ENCODE measurements around the gene NCKAP5.

NCKAP5 gene

DNA sequence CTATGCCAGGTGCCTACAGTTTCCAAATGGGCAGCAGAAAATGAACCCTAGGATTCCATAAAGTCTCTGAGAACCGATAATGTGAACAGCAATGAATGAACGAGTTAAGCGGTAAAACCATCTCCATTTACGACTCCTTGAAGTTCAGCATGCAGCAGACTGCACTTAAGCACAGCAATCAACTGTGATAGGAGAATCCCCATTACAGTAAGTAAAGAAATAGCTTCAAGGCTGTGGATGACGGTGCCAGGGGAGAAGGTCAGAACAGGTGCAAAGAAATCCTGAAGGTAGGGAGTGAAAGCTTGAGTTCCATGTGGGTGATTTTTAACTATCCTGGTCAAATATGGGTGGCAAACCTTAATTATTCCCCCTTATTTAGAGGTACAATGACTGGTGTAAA, 444.4 kb downstream of the NCKAP5 start:
- no peak for DNase-seq

DNA sequence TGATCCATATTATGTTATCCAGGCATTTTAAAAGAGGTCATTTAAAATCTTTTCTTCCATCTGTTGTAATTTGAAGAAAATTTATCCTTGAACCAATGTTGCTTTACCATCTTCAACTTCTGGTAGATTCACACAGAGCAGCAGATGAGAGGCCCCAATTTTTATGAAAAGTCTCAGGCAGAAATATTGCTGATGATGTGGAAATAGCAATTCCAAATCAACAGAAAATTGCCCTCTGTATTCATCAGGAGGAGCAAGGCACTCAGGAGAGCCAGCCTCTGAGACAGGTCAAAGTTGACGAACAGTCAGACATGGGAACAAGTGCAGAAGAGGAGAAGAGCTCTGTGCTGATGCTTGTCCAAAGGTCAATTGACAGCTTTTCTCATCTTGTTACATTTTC, 444.9 kb downstream of the NCKAP5 start:
- no peak for DNase-seq

GRCh38 chr2:133122529-133122928, 445.7 kb downstream of the NCKAP5 start:
- no peak for DNase-seq

DNA sequence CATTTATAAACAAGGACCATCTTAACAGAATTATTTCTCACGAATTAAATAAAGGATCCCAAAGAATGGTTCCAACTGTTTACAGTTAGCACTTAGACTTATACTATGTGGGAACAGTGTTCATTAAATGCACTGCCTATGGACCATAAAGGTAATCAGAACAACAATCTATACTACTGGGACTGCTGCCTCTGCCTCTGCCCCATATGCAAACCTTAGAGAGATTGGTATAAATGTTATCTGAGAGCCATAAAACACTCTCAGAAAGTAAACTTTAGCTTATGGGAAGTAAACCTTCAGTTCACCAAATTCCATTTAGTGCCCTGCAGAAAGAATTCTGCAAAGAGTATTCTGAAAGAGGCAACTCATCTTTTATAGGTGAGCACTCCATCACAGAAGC, 448.0 kb downstream of the NCKAP5 start:
- no peak for DNase-seq

GRCh38 chr2:133110201-133110600, 458.1 kb downstream of the NCKAP5 start:
- no peak for DNase-seq

- DNase-seq: no peak
These were observed 458.5 kb downstream of the NCKAP5 start for GRCh38 chr2:133109772-133110171.

DNA sequence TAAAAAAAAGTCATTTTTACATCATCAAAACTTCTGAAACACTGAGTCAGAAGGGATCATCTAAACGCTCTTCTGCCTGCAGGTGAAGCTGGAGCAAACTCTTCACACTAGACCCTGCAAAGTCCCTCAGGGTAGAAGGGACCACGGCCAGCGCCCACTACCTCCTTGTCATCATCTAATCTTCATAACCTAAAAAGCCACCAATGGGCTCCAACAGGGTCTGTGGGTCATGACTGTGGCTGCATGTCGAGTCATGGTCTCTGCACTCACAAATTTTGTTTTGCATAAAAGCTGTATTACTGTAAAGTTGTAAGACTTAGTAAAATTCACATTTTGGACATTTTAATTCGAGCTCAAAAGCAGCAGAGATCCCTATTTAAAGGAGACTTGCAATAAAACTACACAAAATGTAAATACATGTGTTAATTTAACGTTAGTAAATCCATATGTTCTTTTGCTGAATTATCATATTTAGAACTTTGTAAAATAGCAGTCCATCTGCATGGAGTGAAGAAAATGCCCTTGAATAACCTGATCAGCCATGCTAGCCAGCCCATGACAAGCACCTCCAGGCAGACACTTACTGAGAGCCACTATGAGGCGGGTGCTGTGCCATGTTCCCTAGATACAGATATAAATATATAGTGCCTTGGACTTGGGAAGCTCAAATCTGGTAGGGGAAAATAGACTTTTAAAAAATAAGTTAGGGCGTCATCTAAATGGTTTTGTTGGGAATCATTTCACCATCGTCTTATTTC, 461.0 kb downstream of the NCKAP5 start:
- no peak for DNase-seq

GRCh38 chr2:133104871-133105270, 463.4 kb downstream of the NCKAP5 start:
- no peak for DNase-seq

DNA sequence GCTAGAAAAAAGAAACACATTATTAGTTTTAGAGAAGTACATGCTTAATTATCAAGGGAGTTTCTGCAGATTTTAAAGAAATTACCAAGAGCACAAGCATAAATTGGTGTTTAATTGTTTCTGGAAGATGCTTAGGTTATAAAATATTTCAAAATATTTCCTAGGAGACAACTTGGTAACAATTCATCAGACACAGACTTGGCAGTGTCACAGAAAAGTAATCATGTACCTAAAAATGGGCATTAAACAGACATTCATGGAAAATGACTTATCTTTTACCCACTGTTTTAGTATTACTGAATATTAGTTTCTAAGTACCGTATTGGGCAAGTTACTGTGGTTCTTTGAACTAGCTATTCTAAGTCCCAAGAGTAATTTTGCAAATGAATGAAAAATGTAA, 469.5 kb downstream of the NCKAP5 start:
- no peak for DNase-seq

DNA sequence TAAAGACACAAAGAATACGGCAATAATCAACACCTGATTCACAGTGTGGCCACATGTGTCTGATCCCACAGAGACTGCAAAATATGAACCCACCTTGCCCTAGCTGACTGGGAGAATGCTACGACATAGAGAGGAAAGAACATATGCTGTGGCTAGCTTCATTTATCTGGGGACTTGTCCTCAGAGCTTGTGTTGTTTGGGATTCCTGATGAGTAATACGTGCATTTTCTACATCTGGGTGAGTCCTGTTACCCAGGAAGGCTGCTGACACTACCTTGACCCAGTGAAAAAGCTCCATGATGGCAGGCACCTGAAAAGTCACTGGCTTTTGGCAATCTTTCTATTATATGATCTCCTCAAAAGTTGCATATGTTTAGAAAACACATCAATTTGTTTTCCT, 470.6 kb downstream of the NCKAP5 start:
- no peak for DNase-seq

DNA sequence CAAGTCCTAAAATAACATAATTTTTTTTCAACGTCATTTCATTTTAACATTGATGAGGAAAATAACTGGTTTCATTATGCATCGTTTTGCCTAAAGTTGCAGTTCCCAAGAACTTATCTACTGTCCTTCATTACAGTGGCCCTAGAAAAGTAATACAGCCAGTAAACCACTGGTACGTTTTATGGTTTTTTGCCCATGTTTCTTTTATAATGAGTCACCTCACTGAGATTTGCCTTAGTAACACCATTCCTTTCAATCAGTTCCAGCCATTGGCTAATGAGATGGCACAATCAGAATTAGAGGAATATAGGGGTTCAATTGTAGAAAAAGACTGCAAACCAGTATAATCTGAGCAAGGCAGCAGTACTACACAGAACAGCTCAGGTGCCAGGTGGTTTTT, 475.7 kb downstream of the NCKAP5 start:
- DNase-seq: no peak

- no peak for DNase-seq
These were observed 477.9 kb downstream of the NCKAP5 start for GRCh38 chr2:133090358-133090757.

DNA sequence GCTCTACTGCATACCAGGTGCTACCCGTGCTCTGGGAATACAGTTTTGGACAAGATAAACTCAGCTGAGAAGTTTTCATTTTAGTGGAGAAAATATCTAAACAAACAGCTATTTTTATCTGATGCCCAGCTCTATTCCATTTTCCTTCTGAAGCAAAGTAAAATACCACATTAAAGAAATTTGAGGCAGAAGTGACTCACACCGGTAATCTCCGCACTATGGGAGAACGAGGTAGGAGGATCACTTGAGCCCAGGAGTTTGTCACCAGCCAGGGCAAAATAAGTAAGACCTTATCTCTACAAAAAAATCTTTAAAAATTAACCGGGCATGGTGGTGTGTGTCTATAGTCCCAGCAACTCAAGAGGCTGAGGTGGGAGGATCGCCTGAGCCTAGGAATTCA, 482.1 kb downstream of the NCKAP5 start:
- no peak for DNase-seq

GRCh38 chr2:133085646-133086045, 482.6 kb downstream of the NCKAP5 start:
- DNase-seq: no peak

GRCh38 chr2:133082034-133082433, 486.2 kb downstream of the NCKAP5 start:
- DNase-seq: no peak

GRCh38 chr2:133080822-133081221, 487.4 kb downstream of the NCKAP5 start:
- DNase-seq: no peak

DNA sequence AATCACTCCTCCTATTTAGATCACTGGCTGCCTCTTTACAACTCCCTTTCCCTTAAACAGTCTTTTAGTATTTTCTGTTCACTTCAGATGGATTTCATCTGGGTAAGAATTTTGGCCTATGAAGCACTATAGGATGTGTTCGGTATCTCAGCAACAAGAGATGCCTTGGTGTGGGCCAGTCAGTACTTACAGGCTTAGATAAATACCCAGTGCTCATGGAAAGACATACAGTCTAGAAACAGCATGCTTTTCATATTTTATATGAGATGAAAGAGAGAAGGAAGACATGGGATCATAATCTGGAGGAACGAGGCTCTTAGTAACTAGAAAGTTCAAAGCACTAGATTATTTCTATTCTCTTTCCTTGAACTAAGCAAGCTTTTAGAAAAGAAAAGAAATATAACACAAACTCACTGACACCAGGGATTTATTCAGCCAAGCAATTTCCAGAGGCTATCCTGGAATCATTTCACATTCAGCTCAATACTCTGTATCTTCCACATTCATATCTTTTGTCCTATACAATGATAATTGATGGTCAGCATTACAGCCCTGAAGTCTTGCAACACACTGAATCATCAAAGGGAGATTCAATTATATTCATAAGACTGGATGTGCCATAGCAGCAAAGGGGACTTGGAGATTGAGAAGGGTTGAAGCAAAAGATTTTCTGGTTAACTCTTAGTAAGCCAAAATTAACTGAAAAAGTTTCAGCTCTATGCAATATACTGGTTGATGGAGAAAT, 489.4 kb downstream of the NCKAP5 start:
- DNase-seq: no peak

- DNase-seq: no peak
These were observed 490.9 kb downstream of the NCKAP5 start for GRCh38 chr2:133077269-133077822.

DNA sequence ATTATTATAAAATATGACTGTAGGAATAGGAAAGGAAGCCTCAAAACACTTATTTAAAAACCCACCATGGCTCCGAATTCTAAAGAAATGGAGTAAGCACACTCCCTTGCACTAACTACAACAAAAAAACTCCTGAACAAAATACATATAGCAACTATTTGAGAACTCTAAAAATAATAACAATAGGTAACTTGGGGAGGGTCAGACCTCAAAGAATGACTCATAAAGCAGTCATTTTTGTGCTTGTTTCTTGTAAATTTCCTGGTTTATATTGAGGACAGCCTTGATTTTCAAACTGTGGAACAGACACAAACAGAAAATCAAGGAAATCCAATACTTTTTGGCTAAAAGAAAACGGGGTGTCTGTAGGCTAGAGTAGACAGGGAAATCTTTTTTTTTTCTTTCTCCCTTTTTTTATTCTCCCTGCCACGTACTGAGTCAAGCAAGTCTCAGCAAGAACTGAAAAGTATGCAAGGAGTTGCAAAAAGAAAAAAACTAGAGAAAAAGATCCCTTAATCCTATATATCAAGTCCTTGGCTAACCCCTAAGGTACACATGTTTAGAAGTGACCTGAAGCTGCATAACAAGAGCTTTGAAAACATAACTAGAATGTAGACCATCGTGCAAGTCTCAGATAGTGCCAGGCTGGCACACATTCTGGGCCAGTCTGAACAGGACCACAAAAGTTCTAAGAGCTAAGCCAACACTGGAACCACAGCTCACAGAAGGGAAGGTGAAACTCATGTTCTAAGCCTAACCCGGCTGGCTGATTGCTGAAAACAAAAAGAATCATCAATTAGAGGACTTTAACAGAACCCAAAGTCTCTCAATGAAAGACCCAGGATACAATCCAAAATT, 495.2 kb downstream of the NCKAP5 start:
- no peak for DNase-seq

- DNase-seq: no peak
These were observed 504.5 kb downstream of the NCKAP5 start for GRCh38 chr2:133063775-133064174.

- no peak for DNase-seq
These were observed 505.2 kb downstream of the NCKAP5 start for GRCh38 chr2:133062931-133063665.

- no peak for DNase-seq
These were observed 506.2 kb downstream of the NCKAP5 start for GRCh38 chr2:133061874-133062593.
